ENCODE measurements around the gene SAP30L. TPM values are rescaled to one million over a fixed set of nuclear protein-coding genes. Genes with fewer than 3 reads are reported as not detected.

SAP30L gene
- total RNA-seq, 1 experiment from 2014 or later, result 13.3 TPM

DNA sequence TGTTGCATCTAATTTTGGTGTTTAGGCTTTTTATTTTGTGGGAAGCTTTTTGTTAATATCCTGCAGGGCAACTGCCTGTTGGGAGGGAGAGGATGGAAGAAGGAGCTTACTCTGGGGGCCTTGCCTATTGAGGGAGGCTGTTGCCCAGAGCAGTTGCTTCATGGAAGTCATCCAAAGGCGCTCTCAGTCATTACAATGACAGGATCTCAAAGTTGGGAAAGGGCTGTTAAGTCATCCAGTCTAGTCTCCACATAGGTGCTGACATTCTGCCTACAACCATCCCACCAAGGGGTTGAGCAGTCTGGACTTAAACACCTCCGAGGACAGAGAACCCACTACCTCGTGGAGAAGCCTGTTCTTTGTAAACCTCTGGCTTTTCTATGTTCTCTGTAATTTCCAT, 13.2 kb downstream of the SAP30L start:
- Histone ChIP-seq H3K4me2 (ENCODE audit: low read depth, low read length, poor library complexity, severe bottlenecking) (no peak overlapping the region), H2AFZ (ENCODE audit: low read length) (no peak overlapping the region), H3K79me2 (ENCODE audit: low read length) (no peaks in the 10 kb centered on the region), H3K4me1 (ENCODE audit: low read length) (peaks cover 13% of the 10 kb centered on the region), H3K9me3 (ENCODE audit: low read length) (no peaks in the 10 kb centered on the region), H3K36me3 (ENCODE audit: insufficient read depth, low read length) (peaks cover 21% of the 10 kb centered on the region; the same call in 1 of the 2 replicates), H3K27me3 (ENCODE audit: low read length) (no peaks in the 10 kb centered on the region), H4K20me1 (ENCODE audit: insufficient read depth, low read depth, low read length) (no peaks in the 10 kb centered on the region), H3K9me2 (replicated peaks; ENCODE audit: insufficient read depth, low read length) (no peaks in the 10 kb centered on the region), H3K27ac (ENCODE audit: low read length) (no peak overlapping the region), H3K9ac (ENCODE audit: low read length) (no peak overlapping the region), H3K4me3 (ENCODE audit: low read length) (no peak overlapping the region)
- DNase-seq, result no peak

DNA sequence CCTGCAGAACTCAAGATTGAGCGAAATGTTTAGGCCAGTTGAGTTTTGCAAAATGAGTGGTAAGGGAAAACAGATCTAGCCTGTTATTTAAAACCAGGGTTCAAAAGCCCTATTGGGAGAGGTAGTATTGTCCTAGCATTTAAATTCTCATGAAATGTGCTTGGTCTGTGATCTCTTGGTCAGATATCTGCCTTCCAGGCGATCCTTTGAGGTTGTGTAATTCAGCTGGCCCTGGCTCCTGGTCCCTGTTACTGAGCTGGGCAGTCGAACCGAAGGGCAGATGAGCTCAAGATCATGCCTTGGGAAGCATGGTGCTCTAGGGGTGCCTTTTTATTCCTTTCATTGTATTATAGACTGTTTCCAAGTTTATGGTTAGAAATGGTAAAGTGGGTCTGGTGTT, 14.4 kb downstream of the SAP30L start:
- DNase-seq, result no peak
- Histone ChIP-seq H2AFZ (ENCODE audit: low read length) (no peak overlapping the region), H3K36me3 (ENCODE audit: insufficient read depth, low read length) (peaks cover 15% of the 10 kb centered on the region; the same call in 1 of the 2 replicates), H4K20me1 (ENCODE audit: insufficient read depth, low read depth, low read length) (no peaks in the 10 kb centered on the region), H3K27me3 (ENCODE audit: low read length) (no peaks in the 10 kb centered on the region), H3K79me2 (ENCODE audit: low read length) (no peaks in the 10 kb centered on the region), H3K9ac (ENCODE audit: low read length) (no peak overlapping the region), H3K9me3 (ENCODE audit: low read length) (no peaks in the 10 kb centered on the region), H3K4me1 (ENCODE audit: low read length) (peaks cover 13% of the 10 kb centered on the region), H3K27ac (ENCODE audit: low read length) (no peak overlapping the region), H3K4me2 (ENCODE audit: low read depth, low read length, poor library complexity, severe bottlenecking) (no peak overlapping the region), H3K9me2 (replicated peaks; ENCODE audit: insufficient read depth, low read length) (no peaks in the 10 kb centered on the region), H3K4me3 (ENCODE audit: low read length) (no peak overlapping the region)

- Histone ChIP-seq H3K9me2 (replicated peaks; ENCODE audit: insufficient read depth, low read length) (no peaks in the 10 kb centered on the region), H3K36me3 (ENCODE audit: insufficient read depth, low read length) (peaks cover 7% of the 10 kb centered on the region; the same call in 1 of the 2 replicates)
Observed at GRCh38 chr5:154461531-154461930, 15.7 kb downstream of the SAP30L start.

DNA sequence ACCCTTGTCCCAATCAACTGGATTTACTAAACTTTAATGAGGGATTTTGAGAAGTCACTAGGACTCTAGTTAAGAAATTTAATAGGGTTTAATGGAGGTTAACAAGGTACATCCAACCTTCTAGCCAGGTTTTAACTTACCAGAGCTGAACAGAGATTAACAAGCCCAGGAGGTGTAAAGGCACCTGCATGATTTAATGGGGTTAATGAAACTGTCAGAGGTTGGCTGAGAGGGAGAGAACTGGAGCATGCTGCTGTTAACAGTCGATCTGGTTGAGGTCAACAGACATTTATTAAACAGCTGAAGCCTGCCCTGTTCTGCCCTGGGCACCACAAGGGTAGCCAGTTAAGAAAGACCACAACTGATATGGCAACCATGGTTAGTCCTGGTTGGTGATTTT, 18.6 kb downstream of the SAP30L start:
- no peak overlapping the region for H3K27ac ChIP-seq (ENCODE audit: low read length)
- no peak overlapping the region for H3K9ac ChIP-seq (ENCODE audit: low read length)
- no peaks in the 10 kb centered on the region for H3K79me2 ChIP-seq (ENCODE audit: low read length)
- no peaks in the 10 kb centered on the region for H3K36me3 ChIP-seq (ENCODE audit: insufficient read depth, low read length)
- DNase-seq, result no peak
- no peaks in the 10 kb centered on the region for H3K9me3 ChIP-seq (ENCODE audit: low read length)
- H2AFZ ChIP-seq (ENCODE audit: low read length), result no peak overlapping the region
- no peaks in the 10 kb centered on the region for H3K27me3 ChIP-seq (ENCODE audit: low read length)
- H3K9me2 ChIP-seq (replicated peaks; ENCODE audit: insufficient read depth, low read length), result no peaks in the 10 kb centered on the region
- no peak overlapping the region for H3K4me2 ChIP-seq (ENCODE audit: low read depth, low read length, poor library complexity, severe bottlenecking)
- peaks cover 10% of the 10 kb centered on the region for H3K4me1 ChIP-seq (ENCODE audit: low read length)
- H3K4me3 ChIP-seq (ENCODE audit: low read length), result no peak overlapping the region
- no peaks in the 10 kb centered on the region for H4K20me1 ChIP-seq (ENCODE audit: insufficient read depth, low read depth, low read length)

More at GRCh38 chr5:154461531-154461930, 15.7 kb downstream of the SAP30L start:
- Histone ChIP-seq H3K4me2 (ENCODE audit: low read depth, low read length, poor library complexity, severe bottlenecking) (no peak overlapping the region), H3K4me1 (ENCODE audit: low read length) (peaks cover 13% of the 10 kb centered on the region), H3K27me3 (ENCODE audit: low read length) (no peaks in the 10 kb centered on the region), H2AFZ (ENCODE audit: low read length) (no peak overlapping the region), H3K79me2 (ENCODE audit: low read length) (no peaks in the 10 kb centered on the region), H3K4me3 (ENCODE audit: low read length) (no peak overlapping the region), H4K20me1 (ENCODE audit: insufficient read depth, low read depth, low read length) (no peaks in the 10 kb centered on the region), H3K9me3 (ENCODE audit: low read length) (no peaks in the 10 kb centered on the region), H3K9ac (ENCODE audit: low read length) (no peak overlapping the region), H3K27ac (ENCODE audit: low read length) (no peak overlapping the region)
- no peak for DNase-seq

DNA sequence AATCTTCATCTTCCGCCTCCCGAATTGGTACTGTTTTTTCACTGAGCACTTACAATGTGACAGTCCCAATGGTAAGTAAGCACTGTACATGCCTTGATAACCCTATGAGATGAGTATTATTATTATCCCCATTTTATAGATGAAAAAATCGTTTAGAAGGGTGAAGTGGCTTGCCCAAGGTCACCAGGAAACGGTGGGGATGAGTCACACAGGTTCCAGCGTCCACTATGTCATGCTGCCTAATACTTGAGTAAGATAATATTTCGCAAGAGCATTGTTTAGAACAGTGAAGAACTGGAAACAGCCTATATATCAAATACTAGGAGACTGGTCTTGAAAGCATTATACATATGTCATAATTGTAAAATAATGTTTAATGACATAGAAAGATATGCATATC, 19.4 kb downstream of the SAP30L start:
- Histone ChIP-seq H3K4me3 (ENCODE audit: low read length) (no peak overlapping the region), H3K9me3 (ENCODE audit: low read length) (no peaks in the 10 kb centered on the region), H3K4me1 (ENCODE audit: low read length) (peaks cover 10% of the 10 kb centered on the region), H3K36me3 (ENCODE audit: insufficient read depth, low read length) (no peaks in the 10 kb centered on the region), H3K79me2 (ENCODE audit: low read length) (no peaks in the 10 kb centered on the region), H4K20me1 (ENCODE audit: insufficient read depth, low read depth, low read length) (no peaks in the 10 kb centered on the region), H2AFZ (ENCODE audit: low read length) (no peak overlapping the region), H3K27me3 (ENCODE audit: low read length) (no peaks in the 10 kb centered on the region), H3K27ac (ENCODE audit: low read length) (no peak overlapping the region), H3K9ac (ENCODE audit: low read length) (no peak overlapping the region), H3K9me2 (replicated peaks; ENCODE audit: insufficient read depth, low read length) (no peaks in the 10 kb centered on the region), H3K4me2 (ENCODE audit: low read depth, low read length, poor library complexity, severe bottlenecking) (no peak overlapping the region)
- no peak for DNase-seq

GRCh38 chr5:154466147-154466546, 20.4 kb downstream of the SAP30L start:
- H3K79me2 ChIP-seq (ENCODE audit: low read length), result no peaks in the 10 kb centered on the region
- H3K9ac ChIP-seq (ENCODE audit: low read length), result no peak overlapping the region
- H3K9me2 ChIP-seq (replicated peaks; ENCODE audit: insufficient read depth, low read length), result no peaks in the 10 kb centered on the region
- H3K27ac ChIP-seq (ENCODE audit: low read length), result no peak overlapping the region
- no peaks in the 10 kb centered on the region for H4K20me1 ChIP-seq (ENCODE audit: insufficient read depth, low read depth, low read length)
- no peaks in the 10 kb centered on the region for H3K36me3 ChIP-seq (ENCODE audit: insufficient read depth, low read length)
- H2AFZ ChIP-seq (ENCODE audit: low read length), result no peak overlapping the region
- peaks cover 2% of the 10 kb centered on the region for H3K4me1 ChIP-seq (ENCODE audit: low read length)
- H3K27me3 ChIP-seq (ENCODE audit: low read length), result no peaks in the 10 kb centered on the region
- DNase-seq, result no peak
- H3K9me3 ChIP-seq (ENCODE audit: low read length), result no peaks in the 10 kb centered on the region
- no peak overlapping the region for H3K4me2 ChIP-seq (ENCODE audit: low read depth, low read length, poor library complexity, severe bottlenecking)
- H3K4me3 ChIP-seq (ENCODE audit: low read length), result no peak overlapping the region

DNA sequence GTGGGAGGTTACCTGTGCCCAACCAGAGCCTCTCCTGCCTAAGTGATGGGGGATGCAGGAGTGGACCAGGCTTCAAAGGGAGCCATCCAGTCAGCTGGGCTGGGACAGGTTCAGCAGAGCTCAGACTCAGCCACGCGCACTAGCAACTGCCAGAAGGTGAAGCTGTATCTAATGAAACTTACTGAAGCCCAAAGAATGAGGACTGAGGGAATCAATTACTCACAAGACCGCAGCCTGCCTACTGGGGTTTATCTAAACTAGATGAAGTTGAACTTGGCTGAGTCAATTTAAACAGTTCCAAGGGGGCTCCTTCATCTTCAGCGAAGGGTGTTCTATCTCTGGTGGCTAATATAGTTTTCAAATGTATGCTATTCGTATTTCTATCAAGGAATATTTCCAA, 20.9 kb downstream of the SAP30L start:
- Histone ChIP-seq H3K36me3 (ENCODE audit: insufficient read depth, low read length) (no peaks in the 10 kb centered on the region), H3K27me3 (ENCODE audit: low read length) (no peaks in the 10 kb centered on the region), H3K27ac (ENCODE audit: low read length) (no peak overlapping the region), H3K4me1 (ENCODE audit: low read length) (no peaks in the 10 kb centered on the region), H2AFZ (ENCODE audit: low read length) (no peak overlapping the region), H4K20me1 (ENCODE audit: insufficient read depth, low read depth, low read length) (no peaks in the 10 kb centered on the region), H3K79me2 (ENCODE audit: low read length) (no peaks in the 10 kb centered on the region), H3K4me3 (ENCODE audit: low read length) (no peak overlapping the region), H3K9ac (ENCODE audit: low read length) (no peak overlapping the region), H3K9me3 (ENCODE audit: low read length) (no peaks in the 10 kb centered on the region), H3K4me2 (ENCODE audit: low read depth, low read length, poor library complexity, severe bottlenecking) (no peak overlapping the region), H3K9me2 (replicated peaks; ENCODE audit: insufficient read depth, low read length) (no peaks in the 10 kb centered on the region)
- no peak for DNase-seq

- H2AFZ ChIP-seq (ENCODE audit: low read length), result no peak overlapping the region
- DNase-seq, result peak; percentile 86
Observed at GRCh38 chr5:154467655-154468354, 22.0 kb downstream of the SAP30L start.

More at GRCh38 chr5:154467655-154468354, 22.0 kb downstream of the SAP30L start:
- H3K9ac ChIP-seq (ENCODE audit: low read length), result no peak overlapping the region
- H3K79me2 ChIP-seq (ENCODE audit: low read length), result no peaks in the 10 kb centered on the region
- H3K9me3 ChIP-seq (ENCODE audit: low read length), result no peaks in the 10 kb centered on the region
- no peak overlapping the region for H3K27ac ChIP-seq (ENCODE audit: low read length)
- H3K4me3 ChIP-seq (ENCODE audit: low read length), result no peak overlapping the region
- H3K27me3 ChIP-seq (ENCODE audit: low read length), result no peaks in the 10 kb centered on the region
- no peaks in the 10 kb centered on the region for H3K4me1 ChIP-seq (ENCODE audit: low read length)
- no peaks in the 10 kb centered on the region for H3K36me3 ChIP-seq (ENCODE audit: insufficient read depth, low read length)
- H4K20me1 ChIP-seq (ENCODE audit: insufficient read depth, low read depth, low read length), result no peaks in the 10 kb centered on the region
- no peak overlapping the region for H3K4me2 ChIP-seq (ENCODE audit: low read depth, low read length, poor library complexity, severe bottlenecking)
- no peaks in the 10 kb centered on the region for H3K9me2 ChIP-seq (replicated peaks; ENCODE audit: insufficient read depth, low read length)

Measured in Karpas-422 (cell line).